Measurements from ENCODE around the gene CTNNBIP1.

- TF ChIP-seq CTCF (IDR thresholded peaks at IDR 0.05; ENCODE audit: low read length) (no peak), EZH2 (IDR thresholded peaks at IDR 0.05; ENCODE audit: borderline replicate concordance, low read length) (no peak)
These were observed 27.6 kb downstream of the CTNNBIP1 start for GRCh38 chr1:9882296-9882944.
